Stimulated activated CD4-positive, alpha-beta T cell treated with anti-CD3 and anti-CD28 coated beads, TNF-alpha, amount 100 ng/mL, for 1 hour (primary cell): Measurements from ENCODE around the gene EXOC6B.
"Not testable (repeated sequence)": the region's sequence is repeated elsewhere in the genome, so short reads cannot be mapped to it uniquely, and the experiment has no call there.

ENCODE experiments used
- DNase-seq, 3 donors: peaks; one replicate each; pipeline ENCODE4 v3.0.0-alpha.2; 2020; ENCODE audit warnings: low read depth in 3 of 3, low spot score in 1 of 3

Gene EXOC6B

DNA sequence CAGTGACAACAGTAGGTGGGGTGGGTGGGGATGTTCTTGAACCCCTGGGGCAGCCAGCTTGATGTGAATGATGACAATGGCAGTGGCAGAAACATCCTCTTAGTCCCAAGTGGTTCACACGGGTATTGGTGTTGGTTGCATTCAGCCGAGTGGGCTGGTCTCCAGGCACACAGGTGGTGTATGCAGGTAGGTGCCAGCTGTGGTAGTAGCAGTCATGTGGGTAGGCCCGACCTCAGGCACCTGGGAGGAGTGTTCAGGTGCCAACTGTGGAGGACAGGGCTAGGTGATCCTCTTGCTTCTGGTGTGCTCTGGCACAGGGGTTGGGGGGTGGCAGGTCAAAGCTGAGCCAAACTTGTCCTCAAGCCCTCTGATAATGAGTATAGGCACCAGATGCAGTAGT lies 350.6 kb downstream of the EXOC6B start:
- DNase-seq = no peak

- DNase-seq = no peak
Measured at GRCh38 chr2:72457801-72458516, 367.9 kb downstream of the EXOC6B start.

DNA sequence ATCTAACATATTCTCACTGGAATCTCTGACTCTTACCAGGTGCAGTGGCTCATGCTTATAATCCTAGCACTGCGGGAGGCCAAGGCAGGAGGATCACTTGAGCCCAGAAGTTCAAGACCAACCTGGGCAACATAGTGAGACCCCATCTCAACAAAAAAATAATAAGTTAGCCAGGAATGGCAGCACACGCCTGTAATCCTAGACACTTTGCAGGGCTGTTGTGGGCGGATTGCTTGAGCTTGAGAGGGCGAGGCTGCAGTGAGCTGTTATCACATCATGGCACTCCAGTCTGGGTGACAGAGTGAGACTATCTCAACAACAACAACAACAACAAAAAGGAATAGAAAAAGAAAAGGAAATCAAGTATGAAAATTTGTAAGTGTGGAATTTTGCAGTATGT lies 371.6 kb downstream of the EXOC6B start:
- no peak for DNase-seq

GRCh38 chr2:72442270-72442669 lies 383.6 kb downstream of the EXOC6B start:
- no peak for DNase-seq

- no peak for DNase-seq
Measured at GRCh38 chr2:72439892-72440291, 385.9 kb downstream of the EXOC6B start.

DNA sequence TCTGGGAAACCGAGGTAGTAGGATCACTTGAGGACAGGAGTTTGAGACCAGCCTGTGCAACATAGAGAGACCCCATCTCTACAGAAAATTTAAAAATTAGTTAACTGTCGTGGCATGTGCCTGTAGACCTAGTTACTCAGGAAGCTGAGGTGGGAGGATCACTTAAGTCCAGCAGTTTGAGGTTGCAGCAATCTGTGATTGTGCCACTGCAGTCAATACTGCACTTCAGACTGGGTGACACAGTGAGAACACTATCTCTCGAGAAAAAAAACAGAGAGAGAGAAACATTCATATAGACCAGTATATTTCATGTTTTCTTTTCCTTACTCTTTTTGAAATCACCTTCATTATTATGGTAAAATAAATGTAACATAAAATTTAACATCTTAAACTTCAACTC lies 387.5 kb downstream of the EXOC6B start:
- DNase-seq = no peak

- no peak for DNase-seq
Measured at GRCh38 chr2:72431737-72432136, 394.1 kb downstream of the EXOC6B start.

DNA sequence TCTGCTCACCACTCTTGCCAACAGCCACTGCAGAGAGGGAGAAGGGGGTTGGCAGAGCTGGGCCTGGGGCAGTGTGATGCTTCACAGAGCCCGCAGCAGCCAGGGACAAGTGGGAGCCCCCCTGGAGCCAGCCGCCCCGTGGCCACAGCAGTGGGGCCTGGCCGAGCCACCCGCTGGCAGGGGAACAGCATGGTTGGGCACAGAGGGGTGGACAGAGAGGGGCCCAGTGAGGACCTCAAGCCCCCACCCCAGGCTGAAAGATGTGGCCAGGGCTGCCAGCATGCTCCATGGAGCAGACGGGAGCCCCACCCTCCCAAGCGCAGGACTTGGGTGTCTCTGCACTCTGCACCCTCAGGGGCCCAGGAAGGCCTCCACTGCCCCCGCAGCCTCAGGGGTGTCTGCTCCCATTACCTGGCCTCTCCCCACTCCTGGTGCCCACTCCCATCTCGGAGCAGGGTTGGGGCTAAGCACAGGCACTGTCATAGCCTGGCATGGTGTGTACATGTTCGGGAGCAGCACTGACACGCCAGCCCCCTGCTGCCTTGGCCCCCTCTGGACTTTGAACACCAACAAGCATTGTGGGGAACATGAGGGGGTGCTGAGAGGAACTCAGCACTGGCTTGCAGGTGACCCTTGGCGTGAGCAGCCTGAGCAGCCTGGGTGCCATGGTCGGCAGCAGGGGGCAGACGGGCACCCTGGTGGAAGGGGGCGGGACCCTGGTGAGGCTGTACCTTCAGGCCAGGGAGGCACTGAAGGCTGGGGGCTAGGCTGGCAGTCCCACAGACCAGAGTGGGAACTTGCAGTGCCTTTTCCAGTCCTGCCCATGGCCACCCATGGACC lies 398.6 kb downstream of the EXOC6B start:
- no peak for DNase-seq

- no peak for DNase-seq
Measured at GRCh38 chr2:72425996-72426395, 399.8 kb downstream of the EXOC6B start.

DNA sequence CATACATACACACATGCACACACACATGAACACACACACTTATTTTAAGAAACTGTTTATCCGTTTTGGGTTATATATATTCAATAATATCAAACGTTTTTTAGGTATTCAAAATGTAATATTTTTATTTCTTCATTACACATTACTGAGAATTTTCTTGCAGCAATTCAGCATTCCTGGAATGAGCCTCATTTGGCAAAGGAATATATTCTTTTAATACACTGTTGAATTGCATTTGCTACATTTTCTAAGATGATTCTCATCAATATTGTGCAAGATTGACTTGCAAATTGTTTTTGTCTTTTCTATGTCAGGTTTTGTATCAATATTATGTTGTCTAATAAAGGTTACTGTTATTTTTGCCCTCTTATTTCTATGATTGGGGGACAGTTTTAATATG lies 402.1 kb downstream of the EXOC6B start:
- no peak for DNase-seq

DNA sequence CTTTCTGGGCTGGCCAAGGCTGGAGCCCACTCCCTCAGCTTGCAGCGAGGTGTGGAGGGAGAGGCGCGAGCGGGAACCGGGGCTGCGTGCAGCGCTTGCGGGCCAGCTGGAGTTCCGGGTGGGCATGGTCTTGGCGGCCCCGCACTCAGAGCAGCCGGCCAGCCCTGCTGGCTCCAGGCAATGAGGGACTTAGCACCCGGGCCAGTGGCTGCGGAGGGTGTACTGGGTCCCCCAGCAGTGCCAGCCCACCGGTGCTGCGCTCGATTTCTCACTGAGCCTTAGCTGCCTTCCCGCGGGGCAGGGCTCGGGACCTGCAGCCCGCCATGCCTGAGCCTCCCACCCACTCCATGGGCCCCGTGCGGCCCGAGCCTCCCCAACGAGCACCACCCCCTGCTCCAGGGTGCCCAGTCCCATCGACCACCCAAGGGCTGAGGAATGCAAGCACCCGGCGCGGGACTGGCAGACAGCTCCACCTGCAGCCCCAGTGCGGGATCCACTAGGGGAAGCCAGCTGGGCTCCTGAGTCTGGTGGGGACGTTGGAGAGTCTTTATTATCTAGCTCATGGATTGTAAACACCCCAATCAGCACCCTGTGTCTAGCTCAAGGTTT lies 404.0 kb downstream of the EXOC6B start:
- DNase-seq = not testable (repeated sequence)

- no peak for DNase-seq
Measured at GRCh38 chr2:72415781-72416475, 409.9 kb downstream of the EXOC6B start.

DNA sequence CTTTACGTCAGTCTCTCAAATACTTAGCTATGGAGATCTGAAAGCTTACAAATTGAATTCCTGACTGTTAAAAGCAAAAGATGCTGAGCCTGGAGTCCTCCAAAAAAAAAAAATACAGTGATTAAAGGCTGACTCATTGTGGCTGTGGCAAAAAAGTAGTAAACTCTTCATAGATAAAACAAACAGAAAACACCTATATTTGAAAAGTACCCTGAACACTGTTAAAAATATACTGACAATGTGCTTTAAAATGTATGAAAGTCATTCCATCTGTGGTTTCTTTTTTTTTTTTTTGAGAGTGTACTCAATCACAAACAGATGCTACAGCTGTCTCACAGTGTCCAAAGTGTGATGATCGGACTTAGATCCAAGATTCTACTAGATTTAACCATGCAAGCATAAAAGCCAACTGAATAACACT lies 410.6 kb downstream of the EXOC6B start:
- no peak for DNase-seq

DNA sequence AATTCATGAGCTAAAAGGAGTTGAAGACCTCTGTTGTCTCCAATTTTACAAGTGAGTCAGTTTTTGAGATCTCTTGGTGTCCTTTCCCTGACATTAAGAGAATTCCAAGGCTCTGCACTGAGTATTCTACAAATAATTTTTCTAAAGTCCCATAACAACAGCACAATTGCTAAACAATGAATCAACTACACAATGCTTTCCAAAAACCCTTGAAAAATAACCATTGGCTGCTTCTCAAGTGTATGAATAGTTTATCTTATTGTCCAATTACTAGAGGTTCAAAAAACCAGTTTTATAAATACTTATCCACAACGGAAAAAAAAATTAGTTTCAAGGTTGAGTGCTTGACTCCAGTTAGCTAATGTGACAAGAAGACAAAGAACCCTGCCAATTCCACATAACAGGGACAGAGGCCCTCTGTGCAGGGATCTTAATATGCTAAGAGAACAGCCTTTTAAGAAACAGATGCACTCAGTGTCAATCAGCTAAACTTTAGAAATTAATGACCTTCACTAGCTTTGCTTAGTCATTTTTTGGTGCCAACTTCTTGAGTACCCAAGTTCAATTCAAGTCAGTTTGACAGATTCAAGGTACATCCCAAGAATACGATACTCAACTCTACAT lies 411.6 kb downstream of the EXOC6B start:
- no peak for DNase-seq

DNA sequence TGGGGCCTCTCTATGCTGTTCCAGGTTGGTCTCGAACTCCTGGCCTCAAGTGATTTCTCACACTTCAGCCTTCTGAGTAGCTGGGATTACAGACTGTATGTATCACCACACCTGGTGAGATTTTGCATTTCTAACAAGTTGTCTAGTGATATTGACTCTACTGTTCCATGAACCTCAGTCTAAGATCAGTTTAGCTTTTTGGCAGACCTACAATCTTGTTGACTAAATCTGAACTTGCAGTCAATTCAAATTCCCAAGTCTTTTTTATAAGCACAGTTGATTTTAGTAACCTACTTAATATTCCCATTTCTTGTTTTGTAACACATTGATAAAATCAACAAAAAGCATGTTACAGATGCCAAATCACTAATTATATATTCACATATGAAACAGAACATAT lies 412.1 kb downstream of the EXOC6B start:
- no peak for DNase-seq

DNA sequence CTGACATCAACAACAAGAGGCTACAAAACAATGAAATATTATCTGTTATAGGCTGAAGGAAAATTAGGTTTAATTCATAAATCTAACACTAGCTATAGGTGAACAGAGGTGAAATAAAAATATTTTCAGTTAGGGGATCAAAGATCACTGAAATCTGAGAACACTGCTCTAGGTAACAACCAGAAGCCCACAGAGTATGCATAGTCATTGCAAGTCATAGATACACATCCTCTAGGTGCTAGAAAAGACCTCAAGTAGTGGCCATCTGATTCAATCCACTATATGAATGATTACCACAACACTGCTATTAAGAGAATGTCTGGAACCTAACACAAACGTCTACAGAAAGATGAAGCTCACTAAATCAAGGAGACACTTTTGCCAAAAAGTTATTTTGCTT lies 413.6 kb downstream of the EXOC6B start:
- DNase-seq = no peak

DNA sequence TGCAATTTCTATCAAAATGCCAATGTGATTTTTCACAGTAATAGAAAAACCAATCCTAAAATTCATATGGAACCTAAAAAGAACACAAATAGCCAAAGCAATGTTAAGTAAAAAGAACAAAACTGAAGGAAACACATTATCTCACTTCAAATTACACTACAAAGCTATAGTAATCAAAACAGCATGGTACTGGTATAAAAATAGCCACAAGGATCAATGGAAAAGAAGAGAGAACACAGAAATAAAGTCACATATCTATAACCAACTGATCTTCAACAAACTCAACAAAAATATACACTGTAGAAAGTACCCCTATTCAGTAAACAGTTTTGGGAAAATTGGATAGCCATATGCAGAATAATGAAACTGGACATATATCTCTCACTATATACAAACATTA lies 426.0 kb downstream of the EXOC6B start:
- no peak for DNase-seq

DNA sequence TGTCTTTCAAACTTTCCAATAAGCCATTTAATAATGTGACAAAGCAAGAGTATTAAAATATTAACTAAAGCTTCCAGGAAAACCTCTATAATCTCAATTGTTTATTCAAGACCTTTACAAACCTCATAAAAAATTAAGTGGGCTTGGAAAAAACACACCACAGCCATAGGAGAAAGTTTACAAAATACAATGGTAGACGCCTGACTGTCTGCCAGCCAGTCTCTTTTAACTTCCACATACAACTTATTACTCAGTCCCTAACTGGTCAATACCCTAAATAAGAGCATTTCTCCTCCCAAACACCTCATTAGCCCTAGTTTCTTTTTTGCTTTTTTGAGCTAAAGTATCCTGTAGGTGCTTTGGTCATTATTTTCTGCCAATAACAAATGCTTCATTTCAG lies 430.7 kb downstream of the EXOC6B start:
- DNase-seq = no peak

DNA sequence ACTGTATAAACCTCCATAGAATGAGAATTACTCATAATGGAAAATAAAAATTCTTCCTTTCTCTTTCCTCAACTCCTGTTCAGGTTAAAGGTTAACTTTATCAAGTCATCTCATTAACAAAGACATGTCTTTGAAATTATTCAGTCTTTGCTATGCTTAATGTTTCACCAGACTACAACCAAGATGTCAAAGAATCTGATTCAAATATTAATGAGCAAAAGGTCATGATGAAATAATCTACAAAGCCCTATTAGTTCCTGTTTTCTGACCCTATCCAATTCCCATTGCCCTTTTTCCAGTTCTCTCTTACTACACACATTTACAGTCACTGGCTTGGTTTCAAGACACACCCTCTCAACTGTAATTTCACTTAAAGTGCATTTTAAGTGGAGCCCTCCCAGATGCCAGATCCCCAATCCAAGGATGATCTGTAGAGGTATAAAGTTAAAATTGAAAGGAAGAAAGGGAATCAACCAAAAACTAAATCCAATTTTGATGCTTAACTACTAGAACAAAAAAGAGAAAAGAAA lies 431.2 kb downstream of the EXOC6B start:
- no peak for DNase-seq

DNA sequence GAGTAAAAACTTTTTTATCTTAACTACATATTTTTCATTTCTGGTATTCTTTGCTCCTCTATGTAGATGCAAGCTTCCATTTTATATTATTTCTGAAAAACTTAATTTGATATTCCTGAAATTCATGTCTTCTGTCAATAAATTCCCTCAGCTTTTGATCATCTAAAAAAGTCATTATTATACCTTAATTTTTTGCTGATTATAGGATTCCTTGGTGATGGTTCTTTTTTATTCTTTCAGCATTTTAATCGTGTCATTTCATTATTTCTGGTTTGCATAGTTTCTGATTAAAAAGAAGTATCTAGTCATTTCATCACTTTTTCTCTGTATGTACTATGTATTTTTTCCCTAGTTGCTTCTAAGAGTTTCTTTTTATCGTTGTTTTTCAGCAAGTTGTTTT lies 436.4 kb downstream of the EXOC6B start:
- no peak for DNase-seq

DNA sequence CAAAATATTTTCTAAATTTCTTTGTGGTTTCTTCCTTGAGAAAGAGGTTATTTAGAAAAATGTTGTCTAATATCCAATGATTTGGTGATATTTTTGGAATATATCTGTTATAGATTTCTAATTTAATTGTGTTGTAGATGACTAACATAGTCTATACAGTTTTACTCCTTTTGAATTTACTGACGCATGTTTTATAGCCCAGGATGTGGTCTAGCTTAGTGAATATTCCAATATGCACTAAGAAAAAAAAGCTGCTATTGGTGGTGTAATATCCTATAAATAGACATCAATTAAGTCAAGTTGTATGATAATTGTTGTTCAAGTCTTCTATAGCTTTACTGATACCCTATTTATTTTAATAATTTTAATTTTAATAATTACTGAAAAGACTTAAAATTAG lies 437.6 kb downstream of the EXOC6B start:
- DNase-seq = no peak
